GM12878 (cell line): ENCODE measurements around the gene NAALADL2. TPM values are rescaled to one million over a fixed set of nuclear protein-coding genes. Genes with fewer than 3 reads are reported as not detected.

ENCODE experiments used
- ATAC-seq: fragments of 200-7000 bp; cut with Tn5 transposase; 3 replicates; pipeline ENCODE4 v1.9.1; 2020; ENCODE audit warnings: mild to moderate bottlenecking, moderate library complexity
- BruUV-seq: library from RNA; stranded (reverse); fragments of 400-500 nt; replicated peaks from 2 replicates; lab custom pipeline; 2021; lab: Mats Ljungman, UMichigan
- CTCF ChIA-PET: fragments of 300-600 bp; sonication (Branson Sonifier 250); formaldehyde crosslinking; extraction: SDS; loops from one replicate; lab custom pipeline; 2021; ENCODE audit warnings: inconsistent platforms; lab: Yijun Ruan, JAX
- POLR2A ChIA-PET: fragments of 350-600 bp; formaldehyde crosslinking; extraction: SDS; loops from one replicate; lab custom pipeline; 2021; ENCODE audit warnings: inconsistent platforms; lab: Charles Lee
- RAD21 ChIA-PET: fragments of 300-600 bp; sonication (Branson Sonifier 250); formaldehyde crosslinking; loops from one replicate; lab custom pipeline; 2023; ENCODE audit warnings: antibody characterized with exemption; ENCODE audit not compliant: unreplicated experiment; lab: Charles Lee
- SMC1A ChIA-PET: fragments of 300-600 bp; sonication (Branson Sonifier 250); formaldehyde crosslinking; loops from one replicate; lab custom pipeline; 2023; ENCODE audit not compliant: unreplicated experiment, uncharacterized antibody; lab: Charles Lee
- DNase-seq: peaks from one replicate; pipeline ENCODE4 v3.0.0-alpha.2; 2011; ENCODE audit warnings: low read depth, low spot score
- FAIRE-seq: peaks from 3 replicates; lab custom pipeline; 2011; peaks lifted over from hg19 to GRCh38; lab: Jason Lieb, UNC
- H2AFZ ChIP-seq: 2 replicates; pipeline ENCODE4 v1.6.0; 2011; ENCODE audit warnings: low read depth, low read length, control low read depth; ENCODE audit not compliant: control insufficient read depth
- H3K27ac ChIP-seq: 2 replicates; pipeline ENCODE4 v1.5.1; 2011; ENCODE audit warnings: control low read depth; ENCODE audit not compliant: control insufficient read depth, insufficient read depth
- H3K27me3 ChIP-seq, 2 experiments: replicated peaks in 1 of 2; 2 replicates each; pipeline versions ENCODE4 v1.6.0 to v1.6.1; 2011; ENCODE audit warnings: low read length in 1 of 2; ENCODE audit not compliant: control insufficient read depth in 2 of 2, insufficient read depth in 2 of 2
- H3K36me3 ChIP-seq, 2 experiments: 2 replicates each; pipeline ENCODE4 v1.5.1; 2011; ENCODE audit warnings: low read length in 1 of 2; ENCODE audit not compliant: control insufficient read depth in 2 of 2, insufficient read depth in 2 of 2
- H3K4me1 ChIP-seq: 2 replicates; pipeline ENCODE4 v1.6.1; 2011; ENCODE audit warnings: mild to moderate bottlenecking, low read length, moderate library complexity, mixed read lengths; ENCODE audit not compliant: control insufficient read depth, insufficient read depth
- H3K4me2 ChIP-seq: 2 replicates; pipeline ENCODE4 v1.6.0; 2011; ENCODE audit warnings: control low read depth; ENCODE audit not compliant: control insufficient read depth, insufficient read depth
- H3K4me3 ChIP-seq: fragments of 200-600 bp; sonication (generic); 2 replicates; pipeline ENCODE4 v1.5.1; 2016
- H3K79me2 ChIP-seq: 2 replicates; pipeline ENCODE4 v1.6.0; 2011; ENCODE audit warnings: low read length; ENCODE audit not compliant: control insufficient read depth, insufficient read depth
- H3K9ac ChIP-seq: 2 replicates; pipeline ENCODE4 v1.8.0; 2011; ENCODE audit warnings: low read length, control low read depth, mixed read lengths; ENCODE audit not compliant: control insufficient read depth, insufficient read depth
- H3K9me3 ChIP-seq: replicated peaks from 3 replicates; pipeline ENCODE4 v1.5.1; 2011; ENCODE audit warnings: mild to moderate bottlenecking, low read length; ENCODE audit not compliant: control insufficient read depth, insufficient read depth
- H4K20me1 ChIP-seq: 2 replicates; pipeline ENCODE4 v1.6.0; 2011; ENCODE audit not compliant: control insufficient read depth, insufficient read depth
- CBFB ChIP-seq: IDR thresholded peaks from 2 replicates; pipeline ENCODE4 v1.6.1; 2016; ENCODE audit warnings: antibody characterized with exemption, low read depth
- CHD4 ChIP-seq: fragments of 200-600 bp; sonication (generic); IDR thresholded peaks from 2 replicates; pipeline ENCODE4 v1.6.1; 2016; ENCODE audit warnings: mild to moderate bottlenecking
- ETV6 ChIP-seq, 2 experiments: fragments of 450-650 bp in 1 of 2; IDR thresholded peaks in 1 of 2; conservative IDR thresholded peaks in 1 of 2; 2 replicates each; pipeline ENCODE4 v1.6.1; 2014; ENCODE audit warnings: antibody characterized with exemption in 1 of 2, borderline replicate concordance in 1 of 2, low read depth in 1 of 2, mild to moderate bottlenecking in 1 of 2, moderate library complexity in 1 of 2
- EZH2 ChIP-seq: IDR thresholded peaks from 2 replicates; pipeline ENCODE4 v1.6.1; 2012; ENCODE audit warnings: low read depth, mild to moderate bottlenecking, control low read depth, inconsistent platforms, low read length, borderline replicate concordance; ENCODE audit not compliant: control insufficient read depth
- HDAC2 ChIP-seq: fragments of 200-600 bp; sonication (generic); IDR thresholded peaks from 2 replicates; pipeline ENCODE4 v1.6.1; 2017
- NR2C2 ChIP-seq: IDR thresholded peaks from 2 replicates; pipeline ENCODE4 v1.6.1; 2011; ENCODE audit warnings: borderline replicate concordance, low read depth; ENCODE audit not compliant: control insufficient read depth, insufficient read length
- STAT1 ChIP-seq: fragments of 450-650 bp; conservative IDR thresholded peaks from 2 replicates; pipeline ENCODE4 v1.6.1; 2014; ENCODE audit warnings: antibody characterized with exemption, mild to moderate bottlenecking
- WGBS: methylation state at CpG from one replicate; pipeline ENCODE4 v1.1.6; 2016; ENCODE audit warnings: low lambda C conversion rate; ENCODE audit not compliant: insufficient replicate concordance, insufficient coverage; ENCODE audit errors: missing lambda C conversion rate; 5-methylcytosine and 5-hydroxymethylcytosine counted together
- in situ Hi-C: fragments of 300-500 bp; cut with MboI; formaldehyde crosslinking; loops from 9 replicates; pipeline ENCODE4 v1.14.3; 2018; ENCODE audit warnings: mixed read lengths
- intact Hi-C: fragments of 100-400 bp; cut with micrococcal nuclease; formaldehyde crosslinking; loops from one replicate; pipeline ENCODE4 v1.14.2; 2022; ENCODE audit not compliant: unreplicated experiment
- polyA plus RNA-seq, 11 experiments: library from polyadenylated mRNA; depleted of rRNA in 4 of 11; unstranded in 6 of 11; stranded (reverse) in 5 of 11; fragments of >200 nt; fragmentation: Nextera tagmentation in 4 of 11; fragmentation: Illumina TruSeq in 1 of 11; extraction: Ambion mirVana in 4 of 11; extraction: Trizol in 1 of 11; gene quantifications; 1 replicate in 1 of 11; 2 replicates in 10 of 11; pipeline versions ENCODE4 v1.2.1 to v1.2.3, GENCODE V29; 2011 to 2016; ENCODE audit warnings: inconsistent platforms in 2 of 11, missing spikeins in 2 of 11, low read depth in 1 of 11
- total RNA-seq, 4 experiments: library from RNA; depleted of rRNA in 3 of 4; stranded (reverse); fragments of >200 nt in 3 of 4; fragmentation: Illumina TruSeq in 1 of 4; extraction: Trizol in 1 of 4; gene quantifications; 2 replicates each; pipeline versions ENCODE4 v1.2.1 to v1.2.3, GENCODE V29; 2013 to 2021
- TF ChIP-seq, protein P1 (sequence below): IDR thresholded peaks from 2 replicates; pipeline ENCODE4 v1.6.1; 2011; ENCODE audit warnings: borderline replicate concordance, low read depth, mild to moderate bottlenecking, moderate library complexity, mixed read lengths, low read length; ENCODE audit not compliant: insufficient read depth; ENCODE audit errors: extremely low read length
- TF ChIP-seq, protein P2 (sequence below): fragments of 450-650 bp; IDR thresholded peaks from 2 replicates; pipeline ENCODE4 v1.6.1; 2018; ENCODE audit warnings: borderline replicate concordance, mild to moderate bottlenecking; ENCODE audit not compliant: partially characterized antibody
- TF ChIP-seq, protein P3 (sequence below), 3 experiments: IDR thresholded peaks in 2 of 3; conservative IDR thresholded peaks in 1 of 3; 2 replicates each; pipeline ENCODE4 v1.5.1; 2011; ENCODE audit warnings: low read depth in 3 of 3, low read length in 3 of 3, mild to moderate bottlenecking in 3 of 3, control low read depth in 2 of 3, moderate library complexity in 2 of 3, inconsistent platforms in 1 of 3, mixed read lengths in 1 of 3; ENCODE audit not compliant: control insufficient read depth in 2 of 3, insufficient read depth in 1 of 3; ENCODE audit errors: extremely low read depth in 1 of 3
- TF ChIP-seq, protein P4 (sequence below): fragments of 150-350 bp; IDR thresholded peaks from 2 replicates; pipeline ENCODE4 v1.6.1; 2014; ENCODE audit warnings: mild to moderate bottlenecking, low read depth, low read length

NAALADL2 gene
- total and polyA plus RNA-seq, 10 of the 15 experiments (the other 5 are each of a cell fraction or from before 2014, with no cell fraction given), result 0.06 to 10.8 (median 0.46) TPM

DNA sequence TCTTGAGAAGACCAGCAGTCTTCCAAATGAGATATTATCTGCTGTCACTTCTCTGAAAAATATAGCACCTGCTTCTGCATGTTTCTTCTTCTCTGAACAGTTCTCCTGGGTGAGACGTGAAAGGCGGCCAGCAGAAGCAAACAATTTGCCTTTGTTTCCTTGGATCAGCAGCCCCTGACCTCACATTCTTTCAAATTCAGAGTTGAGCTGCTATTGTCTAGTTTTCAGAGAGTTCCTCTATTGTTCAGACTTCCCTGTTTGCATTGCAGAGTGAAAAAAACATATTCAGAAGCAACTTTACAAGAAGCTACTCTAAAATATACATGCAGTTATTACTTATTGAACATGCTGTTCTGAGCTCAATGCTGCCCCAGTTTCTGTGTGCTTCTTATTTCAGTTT, 653.6 kb downstream of the NAALADL2 start:
- no peak for ATAC-seq
- no peak for TF ChIP-seq CBFB
- no peak for TF ChIP-seq STAT1
- TF ChIP-seq EZH2, result no peak
- TF ChIP-seq, protein P1, sequence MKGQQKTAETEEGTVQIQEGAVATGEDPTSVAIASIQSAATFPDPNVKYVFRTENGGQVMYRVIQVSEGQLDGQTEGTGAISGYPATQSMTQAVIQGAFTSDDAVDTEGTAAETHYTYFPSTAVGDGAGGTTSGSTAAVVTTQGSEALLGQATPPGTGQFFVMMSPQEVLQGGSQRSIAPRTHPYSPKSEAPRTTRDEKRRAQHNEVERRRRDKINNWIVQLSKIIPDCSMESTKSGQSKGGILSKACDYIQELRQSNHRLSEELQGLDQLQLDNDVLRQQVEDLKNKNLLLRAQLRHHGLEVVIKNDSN, result no peak
- TF ChIP-seq CHD4, result no peak
- TF ChIP-seq, protein P2, sequence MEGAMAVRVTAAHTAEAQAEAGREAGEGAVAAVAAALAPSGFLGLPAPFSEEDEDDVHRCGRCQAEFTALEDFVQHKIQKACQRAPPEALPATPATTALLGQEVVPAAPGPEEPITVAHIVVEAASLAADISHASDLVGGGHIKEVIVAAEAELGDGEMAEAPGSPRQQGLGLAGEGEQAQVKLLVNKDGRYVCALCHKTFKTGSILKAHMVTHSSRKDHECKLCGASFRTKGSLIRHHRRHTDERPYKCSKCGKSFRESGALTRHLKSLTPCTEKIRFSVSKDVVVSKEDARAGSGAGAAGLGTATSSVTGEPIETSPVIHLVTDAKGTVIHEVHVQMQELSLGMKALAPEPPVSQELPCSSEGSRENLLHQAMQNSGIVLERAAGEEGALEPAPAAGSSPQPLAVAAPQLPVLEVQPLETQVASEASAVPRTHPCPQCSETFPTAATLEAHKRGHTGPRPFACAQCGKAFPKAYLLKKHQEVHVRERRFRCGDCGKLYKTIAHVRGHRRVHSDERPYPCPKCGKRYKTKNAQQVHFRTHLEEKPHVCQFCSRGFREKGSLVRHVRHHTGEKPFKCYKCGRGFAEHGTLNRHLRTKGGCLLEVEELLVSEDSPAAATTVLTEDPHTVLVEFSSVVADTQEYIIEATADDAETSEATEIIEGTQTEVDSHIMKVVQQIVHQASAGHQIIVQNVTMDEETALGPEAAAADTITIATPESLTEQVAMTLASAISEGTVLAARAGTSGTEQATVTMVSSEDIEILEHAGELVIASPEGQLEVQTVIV, result no peak
- TF ChIP-seq HDAC2, result no peak
- TF ChIP-seq, protein P3, sequence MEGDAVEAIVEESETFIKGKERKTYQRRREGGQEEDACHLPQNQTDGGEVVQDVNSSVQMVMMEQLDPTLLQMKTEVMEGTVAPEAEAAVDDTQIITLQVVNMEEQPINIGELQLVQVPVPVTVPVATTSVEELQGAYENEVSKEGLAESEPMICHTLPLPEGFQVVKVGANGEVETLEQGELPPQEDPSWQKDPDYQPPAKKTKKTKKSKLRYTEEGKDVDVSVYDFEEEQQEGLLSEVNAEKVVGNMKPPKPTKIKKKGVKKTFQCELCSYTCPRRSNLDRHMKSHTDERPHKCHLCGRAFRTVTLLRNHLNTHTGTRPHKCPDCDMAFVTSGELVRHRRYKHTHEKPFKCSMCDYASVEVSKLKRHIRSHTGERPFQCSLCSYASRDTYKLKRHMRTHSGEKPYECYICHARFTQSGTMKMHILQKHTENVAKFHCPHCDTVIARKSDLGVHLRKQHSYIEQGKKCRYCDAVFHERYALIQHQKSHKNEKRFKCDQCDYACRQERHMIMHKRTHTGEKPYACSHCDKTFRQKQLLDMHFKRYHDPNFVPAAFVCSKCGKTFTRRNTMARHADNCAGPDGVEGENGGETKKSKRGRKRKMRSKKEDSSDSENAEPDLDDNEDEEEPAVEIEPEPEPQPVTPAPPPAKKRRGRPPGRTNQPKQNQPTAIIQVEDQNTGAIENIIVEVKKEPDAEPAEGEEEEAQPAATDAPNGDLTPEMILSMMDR (IDR thresholded peaks at IDR 0.05 in 2 of 3, conservative IDR thresholded peaks at IDR 0.05 in 1 of 3; ENCODE audit: control insufficient read depth in 2 of 3, extremely low read depth in 1 of 3, insufficient read depth in 1 of 3, low read depth in 3 of 3, low read length in 3 of 3), result no peak
- no peak for TF ChIP-seq ETV6 (conservative IDR thresholded peaks at IDR 0.05 in 1 of 2, IDR thresholded peaks at IDR 0.05 in 1 of 2; ENCODE audit: borderline replicate concordance in 1 of 2, low read depth in 1 of 2)
- TF ChIP-seq, protein P4, sequence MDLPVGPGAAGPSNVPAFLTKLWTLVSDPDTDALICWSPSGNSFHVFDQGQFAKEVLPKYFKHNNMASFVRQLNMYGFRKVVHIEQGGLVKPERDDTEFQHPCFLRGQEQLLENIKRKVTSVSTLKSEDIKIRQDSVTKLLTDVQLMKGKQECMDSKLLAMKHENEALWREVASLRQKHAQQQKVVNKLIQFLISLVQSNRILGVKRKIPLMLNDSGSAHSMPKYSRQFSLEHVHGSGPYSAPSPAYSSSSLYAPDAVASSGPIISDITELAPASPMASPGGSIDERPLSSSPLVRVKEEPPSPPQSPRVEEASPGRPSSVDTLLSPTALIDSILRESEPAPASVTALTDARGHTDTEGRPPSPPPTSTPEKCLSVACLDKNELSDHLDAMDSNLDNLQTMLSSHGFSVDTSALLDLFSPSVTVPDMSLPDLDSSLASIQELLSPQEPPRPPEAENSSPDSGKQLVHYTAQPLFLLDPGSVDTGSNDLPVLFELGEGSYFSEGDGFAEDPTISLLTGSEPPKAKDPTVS, result no peak
- no peak for TF ChIP-seq NR2C2
- TF ChIP-seq, all 136 proteins: peak for 0
- no TSS peak for BruUV-seq
- no peak overlapping the region for H3K4me3 ChIP-seq
- RAD21 ChIA-PET, result no interaction called here
- H3K79me2 ChIP-seq, result no peaks in the 10 kb centered on the region
- CTCF ChIA-PET, result no interaction called here
- 24% methylated on average over 2 of the region's 2 CpGs for WGBS
- H3K36me3 ChIP-seq, result no peaks in the 10 kb centered on the region
- no peak overlapping the region for H2AFZ ChIP-seq
- H3K4me1 ChIP-seq, result no peaks in the 10 kb centered on the region
- no peak overlapping the region for H3K27ac ChIP-seq
- POLR2A ChIA-PET, result no interaction called here
- intact Hi-C loops, result no loop called here
- in situ Hi-C loops, result no loop called here
- no peak for FAIRE-seq
- no peaks in the 10 kb centered on the region for H3K27me3 ChIP-seq
- no peak for DNase-seq
- H4K20me1 ChIP-seq, result no peaks in the 10 kb centered on the region
- H3K4me2 ChIP-seq, result no peak overlapping the region
- SMC1A ChIA-PET, result interaction anchor here (1.2 to 3.2 kb wide), 3 partner anchors 10 to 19 kb away, joined by 3 to 11 read pairs (median 3); no protein-coding TSS in a partner anchor
- H3K9ac ChIP-seq, result no peak overlapping the region
- no peaks in the 10 kb centered on the region; the same call in 2 of the 3 replicates for H3K9me3 ChIP-seq
